DND-41 (cell line): ENCODE measurements around the gene MOK.

Source experiments
- ATAC-seq: fragments of 200-7000 bp; cut with Tn5 transposase; 3 replicates; pipeline ENCODE4 v1.9.1; 2021; ENCODE audit warnings: low read depth; ENCODE audit not compliant: insufficient read depth
- DNase-seq: peaks from one replicate; pipeline ENCODE4 v3.0.0-alpha.2; 2020
- H2AFZ ChIP-seq: 2 replicates; pipeline ENCODE4 v1.6.0; 2012; ENCODE audit warnings: low read depth, low read length
- H3K27ac ChIP-seq: 2 replicates; pipeline ENCODE4 v1.5.1; 2012; ENCODE audit warnings: low read length, inconsistent platforms
- H3K27me3 ChIP-seq: fragments of 200-600 bp; sonication (generic); 2 replicates; pipeline ENCODE4 v1.6.0; 2012; ENCODE audit warnings: low read length, mild to moderate bottlenecking, inconsistent platforms; ENCODE audit not compliant: insufficient read depth, poor library complexity
- H3K36me3 ChIP-seq: 2 replicates; pipeline ENCODE4 v1.5.1; 2012; ENCODE audit warnings: low read length, inconsistent platforms; ENCODE audit not compliant: insufficient read depth
- H3K4me1 ChIP-seq: 2 replicates; pipeline ENCODE4 v1.5.1; 2012; ENCODE audit warnings: mild to moderate bottlenecking, low read length; ENCODE audit not compliant: insufficient read depth
- H3K4me2 ChIP-seq: 2 replicates; pipeline ENCODE4 v1.6.0; 2012; ENCODE audit warnings: mild to moderate bottlenecking, moderate library complexity, low read length, inconsistent platforms; ENCODE audit not compliant: insufficient read depth
- H3K4me3 ChIP-seq, 2 experiments: fragments of 200-600 bp in 1 of 2; shearing (Covaris generic) in 1 of 2; 2 replicates each; pipeline ENCODE4 v1.5.1; 2012 to 2016; ENCODE audit warnings: inconsistent platforms in 2 of 2, low read length in 2 of 2, mild to moderate bottlenecking in 2 of 2, low read depth in 1 of 2, moderate library complexity in 1 of 2
- H3K79me2 ChIP-seq: 2 replicates; pipeline ENCODE4 v1.6.0; 2012; ENCODE audit warnings: low read length, inconsistent platforms; ENCODE audit not compliant: insufficient read depth
- H3K9ac ChIP-seq: 2 replicates; pipeline ENCODE4 v1.6.0; 2012; ENCODE audit warnings: low read depth, mild to moderate bottlenecking, inconsistent platforms, low read length, moderate library complexity
- H3K9me3 ChIP-seq: 2 replicates; pipeline ENCODE4 v1.5.1; 2012; ENCODE audit warnings: low read length, moderate library complexity, mild to moderate bottlenecking, inconsistent platforms; ENCODE audit not compliant: insufficient read depth, severe bottlenecking
- H4K20me1 ChIP-seq: 2 replicates; pipeline ENCODE4 v1.6.0; 2012; ENCODE audit warnings: low read length; ENCODE audit not compliant: insufficient read depth
- EZH2 ChIP-seq: IDR thresholded peaks from 3 replicates; pipeline ENCODE4 v1.6.1; 2012; ENCODE audit warnings: borderline replicate concordance, low read depth, mild to moderate bottlenecking, moderate library complexity, low read length, inconsistent platforms; ENCODE audit not compliant: severe bottlenecking
- TF ChIP-seq, protein P1 (sequence below): IDR thresholded peaks from 2 replicates; pipeline ENCODE4 v1.5.1; 2012; ENCODE audit warnings: borderline replicate concordance, low read length, moderate library complexity, mild to moderate bottlenecking; ENCODE audit not compliant: poor library complexity, severe bottlenecking; ENCODE audit errors: extremely low read depth

Gene MOK

DNA sequence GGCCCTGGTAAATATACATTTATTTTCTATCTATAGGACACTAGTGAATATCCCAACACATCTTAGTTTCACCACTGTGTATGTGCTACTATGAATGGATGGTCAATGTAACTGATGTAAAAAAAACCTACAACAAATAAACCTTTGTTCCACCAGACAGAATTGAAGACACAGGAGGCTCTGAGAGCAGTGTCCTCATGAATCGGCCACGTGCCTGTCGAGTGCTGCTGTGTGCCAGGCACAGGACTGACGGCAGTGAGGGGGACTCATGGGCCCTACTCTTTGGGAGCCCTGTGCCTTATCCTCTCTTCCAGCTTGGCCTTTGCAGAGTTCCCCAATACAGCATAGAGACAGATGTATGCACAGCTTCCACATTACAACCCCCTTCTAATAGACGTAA lies 39.5 kb upstream of the MOK start:
- ATAC-seq: no peak
- H3K36me3 ChIP-seq: peaks cover 73% of the 10 kb centered on the region
- H3K4me2 ChIP-seq: no peak overlapping the region
- H3K9ac ChIP-seq: no peak overlapping the region
- no peaks in the 10 kb centered on the region for H3K4me1 ChIP-seq
- no peaks in the 10 kb centered on the region for H3K9me3 ChIP-seq
- H3K27ac ChIP-seq: no peak overlapping the region
- H4K20me1 ChIP-seq: no peaks in the 10 kb centered on the region
- H2AFZ ChIP-seq: no peak overlapping the region
- DNase-seq: no peak
- no peaks in the 10 kb centered on the region for H3K27me3 ChIP-seq
- no peak overlapping the region for H3K4me3 ChIP-seq
- TF ChIP-seq, protein P1, sequence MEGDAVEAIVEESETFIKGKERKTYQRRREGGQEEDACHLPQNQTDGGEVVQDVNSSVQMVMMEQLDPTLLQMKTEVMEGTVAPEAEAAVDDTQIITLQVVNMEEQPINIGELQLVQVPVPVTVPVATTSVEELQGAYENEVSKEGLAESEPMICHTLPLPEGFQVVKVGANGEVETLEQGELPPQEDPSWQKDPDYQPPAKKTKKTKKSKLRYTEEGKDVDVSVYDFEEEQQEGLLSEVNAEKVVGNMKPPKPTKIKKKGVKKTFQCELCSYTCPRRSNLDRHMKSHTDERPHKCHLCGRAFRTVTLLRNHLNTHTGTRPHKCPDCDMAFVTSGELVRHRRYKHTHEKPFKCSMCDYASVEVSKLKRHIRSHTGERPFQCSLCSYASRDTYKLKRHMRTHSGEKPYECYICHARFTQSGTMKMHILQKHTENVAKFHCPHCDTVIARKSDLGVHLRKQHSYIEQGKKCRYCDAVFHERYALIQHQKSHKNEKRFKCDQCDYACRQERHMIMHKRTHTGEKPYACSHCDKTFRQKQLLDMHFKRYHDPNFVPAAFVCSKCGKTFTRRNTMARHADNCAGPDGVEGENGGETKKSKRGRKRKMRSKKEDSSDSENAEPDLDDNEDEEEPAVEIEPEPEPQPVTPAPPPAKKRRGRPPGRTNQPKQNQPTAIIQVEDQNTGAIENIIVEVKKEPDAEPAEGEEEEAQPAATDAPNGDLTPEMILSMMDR: no peak
- no peak for TF ChIP-seq EZH2
- no peaks in the 10 kb centered on the region for H3K79me2 ChIP-seq

DNA sequence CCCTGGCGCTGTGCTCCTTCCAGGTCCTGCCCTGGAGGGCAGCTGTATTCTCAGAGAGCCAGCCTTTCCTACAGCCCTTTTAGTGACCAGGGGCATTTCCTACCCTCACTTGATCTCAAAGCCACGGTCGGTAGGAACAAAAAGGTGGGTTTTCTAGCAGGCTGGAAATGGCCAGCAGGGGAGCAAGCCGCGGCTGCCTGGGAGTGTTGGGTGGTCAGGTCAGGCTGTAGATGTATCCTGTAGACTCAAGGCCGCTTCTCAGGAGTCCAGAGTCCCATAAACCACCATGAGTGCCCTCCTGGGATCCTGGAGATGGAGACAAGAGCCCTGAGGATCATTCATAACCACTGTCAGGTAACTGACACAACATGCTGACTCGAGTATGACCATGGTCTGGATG lies 39.1 kb upstream of the MOK start:
- Histone ChIP-seq H3K36me3 (peaks cover 72% of the 10 kb centered on the region), H3K79me2 (no peaks in the 10 kb centered on the region), H3K4me3 (no peak overlapping the region), H3K9me3 (no peaks in the 10 kb centered on the region), H3K27me3 (no peaks in the 10 kb centered on the region), H3K9ac (no peak overlapping the region), H3K4me2 (no peak overlapping the region), H3K4me1 (no peaks in the 10 kb centered on the region), H2AFZ (no peak overlapping the region), H4K20me1 (no peaks in the 10 kb centered on the region), H3K27ac (no peak overlapping the region)
- ATAC-seq (no peak), DNase-seq (no peak)
- TF ChIP-seq, protein P1: no peak
- no peak for TF ChIP-seq EZH2

DNA sequence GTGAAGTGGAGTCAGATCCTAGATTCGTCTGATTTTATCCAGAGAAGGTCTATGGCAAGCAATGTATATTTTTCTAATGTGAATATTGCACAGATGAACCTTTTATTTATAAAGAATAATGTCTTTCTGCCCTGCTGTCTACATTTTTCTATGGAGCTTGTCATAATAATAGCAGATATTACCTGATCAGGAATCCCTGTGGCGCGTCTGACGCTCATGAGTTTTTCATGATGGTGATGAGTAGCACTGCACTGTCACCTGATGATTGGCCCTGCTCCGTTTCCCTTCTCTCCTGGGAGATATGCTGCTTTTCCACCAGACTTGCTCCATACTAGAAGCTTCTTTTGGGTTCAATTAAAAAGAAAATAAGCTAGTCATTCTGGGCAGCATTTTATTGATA lies 37.3 kb upstream of the MOK start:
- Histone ChIP-seq H3K79me2 (no peaks in the 10 kb centered on the region), H3K27me3 (no peaks in the 10 kb centered on the region), H4K20me1 (no peaks in the 10 kb centered on the region), H3K4me1 (no peaks in the 10 kb centered on the region), H3K9ac (no peak overlapping the region), H2AFZ (no peak overlapping the region), H3K4me2 (no peak overlapping the region), H3K9me3 (no peaks in the 10 kb centered on the region), H3K27ac (no peak overlapping the region), H3K36me3 (peaks cover 72% of the 10 kb centered on the region), H3K4me3 (no peak overlapping the region)
- DNase-seq (no peak), ATAC-seq (no peak)
- no peak for TF ChIP-seq EZH2
- TF ChIP-seq, protein P1: no peak

DNA sequence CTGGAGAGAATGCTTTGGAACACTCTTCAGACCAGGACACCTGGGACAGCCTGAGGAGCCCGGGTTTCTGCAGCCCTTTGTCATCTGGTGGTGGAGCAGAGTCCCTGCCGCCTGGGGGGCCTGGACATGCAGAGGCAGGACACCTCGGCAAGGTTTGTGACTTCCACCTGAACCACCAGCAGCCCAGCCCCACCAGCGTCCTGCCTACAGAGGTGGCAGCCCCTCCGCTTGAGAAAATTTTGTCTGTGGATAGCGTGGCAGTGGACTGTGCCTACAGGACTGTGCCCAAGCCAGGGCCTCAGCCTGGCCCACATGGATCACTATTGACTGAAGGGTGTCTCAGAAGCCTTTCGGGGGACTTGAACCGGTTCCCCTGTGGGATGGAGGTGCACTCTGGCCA lies 36.6 kb upstream of the MOK start:
- H3K36me3 ChIP-seq: peaks cover 74% of the 10 kb centered on the region
- DNase-seq (no peak), ATAC-seq (no peak)
- no peak for TF ChIP-seq EZH2
- TF ChIP-seq, protein P1: no peak
- H3K27me3 ChIP-seq: no peaks in the 10 kb centered on the region
- H3K4me1 ChIP-seq: no peaks in the 10 kb centered on the region
- no peak overlapping the region for H3K27ac ChIP-seq
- no peak overlapping the region for H3K9ac ChIP-seq
- H3K4me2 ChIP-seq: no peak overlapping the region
- no peaks in the 10 kb centered on the region for H4K20me1 ChIP-seq
- H3K9me3 ChIP-seq: no peaks in the 10 kb centered on the region
- no peak overlapping the region for H3K4me3 ChIP-seq
- H2AFZ ChIP-seq: no peak overlapping the region
- no peaks in the 10 kb centered on the region for H3K79me2 ChIP-seq
